Panc1 (cell line): Measurements from ENCODE around the gene CRTC1.

ENCODE experiments used
- POLR2AphosphoS5 ChIP-seq: IDR thresholded peaks from 2 replicates; pipeline ENCODE4 v1.6.1; 2012; ENCODE audit warnings: mild to moderate bottlenecking, low read depth, low read length, moderate library complexity
- TF ChIP-seq, protein P1 (sequence below): fragments of 450-650 bp; IDR thresholded peaks from 2 replicates; pipeline ENCODE4 v1.5.1; 2017; ENCODE audit warnings: mild to moderate bottlenecking
- TF ChIP-seq, protein P2 (sequence below), 2 experiments: IDR thresholded peaks; 2 replicates each; pipeline ENCODE4 v1.6.1; 2011 to 2012; ENCODE audit warnings: low read depth in 2 of 2, control low read depth in 1 of 2, low read length in 1 of 2, mild to moderate bottlenecking in 1 of 2, moderate library complexity in 1 of 2; ENCODE audit not compliant: insufficient read depth in 1 of 2

DNA sequence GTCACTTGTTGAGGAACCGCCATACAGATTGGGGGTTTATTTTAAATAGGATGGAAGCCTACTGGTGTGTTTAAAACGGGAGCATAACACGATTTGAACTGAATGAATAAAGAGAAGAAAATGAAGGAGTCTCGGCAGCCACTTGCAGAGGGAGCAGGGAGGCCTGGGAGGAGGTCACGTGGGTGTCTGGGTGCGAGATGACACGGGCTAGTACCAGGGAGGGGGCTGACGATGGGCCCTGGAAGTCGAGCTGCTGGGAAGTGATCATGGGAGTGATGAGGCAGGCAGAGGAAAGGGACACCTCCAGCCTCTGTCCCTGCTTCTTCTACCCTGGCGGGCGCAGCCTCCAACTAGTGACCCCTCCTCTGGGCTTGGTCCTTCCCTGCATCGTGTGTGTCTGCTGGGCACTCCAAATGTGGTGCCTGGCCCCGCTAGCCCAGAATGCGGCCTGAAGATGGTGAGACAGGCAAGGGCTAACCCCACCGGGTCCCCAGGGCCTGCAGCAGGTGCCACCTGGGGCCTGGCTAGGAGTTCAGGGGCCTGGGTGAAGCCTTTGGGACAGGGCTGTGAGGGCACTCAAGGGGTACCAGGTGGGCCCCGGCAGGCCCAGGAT, 35.5 kb downstream of the CRTC1 start:
- no peak for TF ChIP-seq POLR2AphosphoS5
- TF ChIP-seq, protein P1, sequence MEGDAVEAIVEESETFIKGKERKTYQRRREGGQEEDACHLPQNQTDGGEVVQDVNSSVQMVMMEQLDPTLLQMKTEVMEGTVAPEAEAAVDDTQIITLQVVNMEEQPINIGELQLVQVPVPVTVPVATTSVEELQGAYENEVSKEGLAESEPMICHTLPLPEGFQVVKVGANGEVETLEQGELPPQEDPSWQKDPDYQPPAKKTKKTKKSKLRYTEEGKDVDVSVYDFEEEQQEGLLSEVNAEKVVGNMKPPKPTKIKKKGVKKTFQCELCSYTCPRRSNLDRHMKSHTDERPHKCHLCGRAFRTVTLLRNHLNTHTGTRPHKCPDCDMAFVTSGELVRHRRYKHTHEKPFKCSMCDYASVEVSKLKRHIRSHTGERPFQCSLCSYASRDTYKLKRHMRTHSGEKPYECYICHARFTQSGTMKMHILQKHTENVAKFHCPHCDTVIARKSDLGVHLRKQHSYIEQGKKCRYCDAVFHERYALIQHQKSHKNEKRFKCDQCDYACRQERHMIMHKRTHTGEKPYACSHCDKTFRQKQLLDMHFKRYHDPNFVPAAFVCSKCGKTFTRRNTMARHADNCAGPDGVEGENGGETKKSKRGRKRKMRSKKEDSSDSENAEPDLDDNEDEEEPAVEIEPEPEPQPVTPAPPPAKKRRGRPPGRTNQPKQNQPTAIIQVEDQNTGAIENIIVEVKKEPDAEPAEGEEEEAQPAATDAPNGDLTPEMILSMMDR = no peak
- TF ChIP-seq, protein P2, sequence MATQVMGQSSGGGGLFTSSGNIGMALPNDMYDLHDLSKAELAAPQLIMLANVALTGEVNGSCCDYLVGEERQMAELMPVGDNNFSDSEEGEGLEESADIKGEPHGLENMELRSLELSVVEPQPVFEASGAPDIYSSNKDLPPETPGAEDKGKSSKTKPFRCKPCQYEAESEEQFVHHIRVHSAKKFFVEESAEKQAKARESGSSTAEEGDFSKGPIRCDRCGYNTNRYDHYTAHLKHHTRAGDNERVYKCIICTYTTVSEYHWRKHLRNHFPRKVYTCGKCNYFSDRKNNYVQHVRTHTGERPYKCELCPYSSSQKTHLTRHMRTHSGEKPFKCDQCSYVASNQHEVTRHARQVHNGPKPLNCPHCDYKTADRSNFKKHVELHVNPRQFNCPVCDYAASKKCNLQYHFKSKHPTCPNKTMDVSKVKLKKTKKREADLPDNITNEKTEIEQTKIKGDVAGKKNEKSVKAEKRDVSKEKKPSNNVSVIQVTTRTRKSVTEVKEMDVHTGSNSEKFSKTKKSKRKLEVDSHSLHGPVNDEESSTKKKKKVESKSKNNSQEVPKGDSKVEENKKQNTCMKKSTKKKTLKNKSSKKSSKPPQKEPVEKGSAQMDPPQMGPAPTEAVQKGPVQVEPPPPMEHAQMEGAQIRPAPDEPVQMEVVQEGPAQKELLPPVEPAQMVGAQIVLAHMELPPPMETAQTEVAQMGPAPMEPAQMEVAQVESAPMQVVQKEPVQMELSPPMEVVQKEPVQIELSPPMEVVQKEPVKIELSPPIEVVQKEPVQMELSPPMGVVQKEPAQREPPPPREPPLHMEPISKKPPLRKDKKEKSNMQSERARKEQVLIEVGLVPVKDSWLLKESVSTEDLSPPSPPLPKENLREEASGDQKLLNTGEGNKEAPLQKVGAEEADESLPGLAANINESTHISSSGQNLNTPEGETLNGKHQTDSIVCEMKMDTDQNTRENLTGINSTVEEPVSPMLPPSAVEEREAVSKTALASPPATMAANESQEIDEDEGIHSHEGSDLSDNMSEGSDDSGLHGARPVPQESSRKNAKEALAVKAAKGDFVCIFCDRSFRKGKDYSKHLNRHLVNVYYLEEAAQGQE (IDR thresholded peaks at IDR 0.05; ENCODE audit: insufficient read depth in 1 of 2, low read depth in 2 of 2, low read length in 1 of 2) = no peak
